Activated CD4-positive, CD25-positive, alpha-beta regulatory T cell treated with anti-CD3 and anti-CD28 coated beads, Interleukin-2, amount 50 U/mL, for 16 hours (primary cell): ENCODE measurements around the gene PRLH.

Experiments used
- DNase-seq: peaks from one replicate; pipeline ENCODE4 v3.0.0-alpha.2; 2020; ENCODE audit warnings: low read depth, low spot score

Gene PRLH

DNA sequence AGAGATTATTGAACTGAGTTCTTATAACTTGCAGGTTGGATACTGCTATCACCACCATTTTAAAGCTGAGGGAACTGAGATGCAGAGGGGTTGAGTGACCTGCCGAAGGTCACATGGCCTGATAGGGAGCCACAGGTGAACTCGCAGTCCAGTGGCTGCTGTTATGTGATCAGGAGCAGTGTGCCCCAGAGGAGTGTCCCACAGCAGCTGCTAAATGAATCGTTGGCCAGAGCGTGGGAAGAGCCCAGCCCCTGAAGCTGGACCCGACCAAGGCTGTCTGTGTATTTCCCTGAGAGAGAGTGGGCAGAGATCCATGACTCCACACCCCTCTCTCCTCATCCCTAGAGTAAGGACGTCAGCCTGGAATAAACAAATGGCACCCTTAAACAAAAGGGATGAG, 26.7 kb upstream of the PRLH start:
- no peak for DNase-seq

- no peak for DNase-seq
These were observed 26.1 kb upstream of the PRLH start for GRCh38 chr2:237540223-237540775.

DNA sequence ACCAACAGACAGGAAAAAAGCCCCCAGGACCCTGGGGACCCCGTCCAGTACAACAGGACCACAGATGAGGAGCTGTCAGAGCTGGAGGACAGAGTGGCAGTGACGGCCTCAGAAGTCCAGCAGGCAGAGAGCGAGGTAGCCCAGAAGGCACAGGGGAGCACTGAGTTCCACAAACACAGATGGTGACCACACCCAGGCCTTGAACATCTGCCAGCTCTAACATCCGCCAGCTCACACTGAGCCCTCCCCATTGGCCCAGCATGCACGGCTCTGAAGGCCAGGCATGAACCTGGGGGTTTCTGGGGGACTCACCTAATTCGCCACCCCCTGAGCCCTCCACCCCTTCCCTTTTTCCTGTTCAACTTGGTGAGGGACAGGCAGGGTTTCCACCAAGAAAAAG, 25.6 kb upstream of the PRLH start:
- no peak for DNase-seq

GRCh38 chr2:237541243-237541642, 25.1 kb upstream of the PRLH start:
- DNase-seq, result no peak

- no peak for DNase-seq
These were observed 24.2 kb upstream of the PRLH start for GRCh38 chr2:237542001-237542704.

DNA sequence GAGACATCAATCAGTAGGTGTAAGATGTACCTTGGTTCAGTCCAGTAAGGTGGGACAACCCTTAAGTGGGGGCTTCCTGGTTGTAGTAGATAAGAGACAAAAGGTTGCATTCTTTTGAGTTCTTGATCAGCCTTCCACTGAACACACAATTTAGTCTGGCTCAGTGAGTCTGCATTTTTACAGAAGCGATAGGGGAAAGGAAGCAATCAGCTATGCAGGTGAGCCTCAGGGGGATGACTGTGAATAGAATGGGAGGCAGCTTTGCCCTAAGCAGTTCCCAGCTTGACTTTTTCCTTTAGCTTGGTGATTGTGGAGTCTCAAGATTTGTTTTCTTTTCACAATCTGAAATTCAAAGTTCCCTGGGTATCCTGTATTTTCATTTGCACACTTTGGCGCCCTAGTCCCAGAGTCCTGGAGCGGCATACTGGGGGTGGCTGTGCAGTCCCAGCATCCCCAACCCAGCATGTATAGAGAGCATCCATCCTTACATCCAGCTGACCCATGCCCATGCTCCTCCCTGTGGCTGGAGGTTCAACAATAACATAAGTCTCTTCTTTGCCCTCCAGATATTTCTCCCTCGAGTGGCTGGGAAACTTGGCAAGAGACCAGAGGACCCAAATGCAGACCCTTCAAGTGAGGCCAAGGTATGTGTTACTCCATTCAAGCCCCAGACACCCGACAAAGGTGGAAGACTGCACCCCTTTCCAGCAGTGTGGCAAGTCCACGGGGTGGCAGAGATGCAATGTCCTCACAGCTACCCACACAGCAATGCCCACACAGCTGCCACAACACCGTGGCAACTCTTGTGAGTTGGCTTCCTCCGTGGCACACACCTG, 20.1 kb upstream of the PRLH start:
- no peak for DNase-seq

GRCh38 chr2:237546876-237547395, 19.4 kb upstream of the PRLH start:
- DNase-seq, result no peak

- no peak for DNase-seq
These were observed 18.4 kb upstream of the PRLH start for GRCh38 chr2:237547841-237548416.

- no peak for DNase-seq
These were observed 17.2 kb upstream of the PRLH start for GRCh38 chr2:237549216-237549615.

DNA sequence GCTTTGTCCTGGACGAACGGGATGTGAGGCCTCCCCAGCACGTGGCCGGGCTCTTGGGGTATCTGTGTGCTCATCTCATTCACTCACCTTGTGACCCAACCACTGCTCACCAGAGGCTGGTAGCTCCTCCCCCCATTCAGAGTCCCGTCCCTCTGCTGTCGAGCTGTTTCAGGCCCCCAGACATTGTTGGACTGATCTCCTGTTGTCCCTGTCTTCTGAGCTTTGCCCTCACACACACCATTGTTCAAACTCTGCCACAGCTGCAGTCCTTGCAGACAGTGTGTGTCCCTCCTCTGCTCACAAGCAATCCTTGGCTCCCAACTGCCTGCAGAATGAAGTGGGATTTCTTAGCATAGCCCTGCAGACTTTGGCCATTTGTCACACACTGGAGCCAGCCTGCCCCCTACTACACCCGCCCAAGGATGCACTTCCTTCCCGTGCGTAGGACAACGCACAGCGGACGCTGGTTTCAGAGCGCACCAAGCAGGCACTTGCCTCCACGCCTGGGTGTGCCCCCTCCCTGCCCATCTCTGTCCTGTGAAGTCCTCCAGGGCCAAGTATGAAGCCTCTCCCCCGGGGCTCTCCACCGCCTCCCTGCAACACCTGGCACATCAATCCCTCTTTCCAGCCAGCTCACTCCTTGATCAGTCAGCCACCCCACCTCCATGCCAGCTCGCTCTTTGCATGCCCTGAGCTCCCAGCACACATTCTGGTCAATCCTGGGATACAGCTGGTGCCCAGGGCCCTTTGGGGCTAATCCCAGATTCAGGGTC, 16.5 kb upstream of the PRLH start:
- no peak for DNase-seq

DNA sequence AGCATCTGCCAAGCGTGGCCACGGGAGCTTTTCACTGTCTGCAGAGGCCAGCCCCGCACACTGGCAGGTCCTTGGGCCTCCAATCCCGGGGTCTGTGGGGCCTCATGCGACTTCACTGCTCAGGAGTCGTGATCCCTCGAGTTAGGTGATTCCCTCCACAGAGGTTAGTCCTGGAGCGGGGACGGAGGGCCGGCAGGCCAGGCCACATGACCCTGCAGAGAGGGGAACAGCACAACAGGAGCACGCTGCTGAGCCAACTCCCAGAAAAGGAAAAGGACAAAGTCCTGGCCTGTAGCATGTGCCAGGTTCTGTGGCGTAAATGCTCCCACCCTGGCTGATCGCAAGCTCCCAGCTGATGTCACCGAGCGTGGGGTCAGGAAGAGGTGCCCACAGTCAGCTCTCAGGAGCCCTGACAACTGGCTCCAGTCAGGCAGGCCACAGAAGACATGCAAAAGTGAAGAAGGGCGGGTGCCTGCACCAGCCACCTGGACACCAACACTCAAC, 15.3 kb upstream of the PRLH start:
- no peak for DNase-seq

GRCh38 chr2:237552908-237553307, 13.5 kb upstream of the PRLH start:
- DNase-seq, result no peak

- no peak for DNase-seq
These were observed 12.4 kb upstream of the PRLH start for GRCh38 chr2:237553948-237554347.

- DNase-seq, result no peak
These were observed 10.8 kb upstream of the PRLH start for GRCh38 chr2:237555560-237555959.

DNA sequence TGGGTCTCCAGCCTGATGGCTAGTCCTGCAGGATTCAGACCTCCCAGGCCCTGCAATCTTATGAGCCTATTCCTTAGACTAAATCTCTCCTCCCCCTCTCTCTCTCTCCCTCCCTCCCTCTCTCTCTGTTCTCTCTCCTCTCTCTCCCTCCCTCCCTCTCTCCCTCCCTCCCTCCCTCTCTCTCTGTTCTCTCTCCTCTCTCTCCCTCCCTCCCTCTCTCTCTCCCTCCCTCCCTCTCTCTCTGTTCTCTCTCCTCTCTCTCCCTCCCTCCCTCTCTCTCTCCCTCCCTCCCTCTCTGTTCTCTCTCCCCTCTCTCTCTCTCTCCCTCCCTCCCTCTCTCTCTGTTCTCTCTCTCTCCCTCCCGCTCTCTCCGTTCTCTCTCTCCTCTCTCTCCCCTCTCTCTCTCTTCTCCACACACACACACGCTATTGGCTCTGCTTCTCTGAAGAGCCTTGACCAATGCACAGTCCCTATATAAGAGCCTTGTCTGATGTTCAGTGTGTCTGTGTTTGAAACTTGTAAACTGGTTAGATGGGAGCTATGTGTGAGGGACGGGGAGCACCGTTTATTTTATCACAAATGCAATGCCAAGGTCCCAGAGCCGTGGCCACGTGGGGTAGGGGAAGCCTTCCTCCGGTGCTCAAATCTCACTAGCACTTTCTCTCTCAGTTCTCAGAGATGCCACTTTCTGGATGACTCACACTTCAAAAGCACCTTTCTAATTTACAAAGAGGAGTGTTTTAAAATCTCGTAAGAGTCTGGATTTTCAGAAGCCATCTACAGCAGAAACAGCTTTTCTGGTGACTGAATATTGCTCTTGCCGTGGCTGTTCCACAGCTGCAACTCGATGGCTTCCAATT, 9.4 kb upstream of the PRLH start:
- DNase-seq, result no peak

- no peak for DNase-seq
These were observed 8.8 kb upstream of the PRLH start for GRCh38 chr2:237557633-237558015.

DNA sequence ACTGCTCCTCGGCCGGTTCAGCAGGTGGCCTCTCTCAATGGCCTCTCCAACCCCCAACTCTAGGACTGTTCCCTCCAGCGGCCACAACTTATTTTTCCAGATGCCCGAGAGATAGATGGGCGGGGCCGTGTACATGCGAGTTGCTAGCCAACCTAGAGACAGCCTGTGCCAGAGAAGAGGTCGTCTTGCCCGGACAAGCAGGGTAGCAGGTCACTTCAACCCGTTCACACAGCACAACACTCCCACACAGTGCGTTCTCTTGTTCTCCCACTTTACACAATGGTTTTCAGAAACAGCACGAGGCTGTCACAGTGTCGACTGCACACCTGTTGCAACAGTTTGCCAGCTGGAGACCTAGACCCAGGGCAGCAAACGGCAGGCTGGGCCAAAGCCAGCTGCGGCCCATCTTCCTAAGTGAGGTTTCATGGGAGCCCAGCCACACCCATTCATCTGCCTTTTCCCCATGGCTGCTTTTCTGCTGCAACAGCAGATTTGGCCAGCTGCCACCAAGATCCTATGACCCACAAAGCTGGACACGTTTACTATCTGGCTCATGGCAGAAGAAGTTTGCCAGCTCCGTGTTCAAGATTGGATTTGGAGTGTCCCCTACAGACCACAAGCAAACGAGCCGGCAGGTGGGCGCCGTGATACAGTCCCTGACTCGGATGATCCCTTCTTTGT, 7.3 kb upstream of the PRLH start:
- no peak for DNase-seq

DNA sequence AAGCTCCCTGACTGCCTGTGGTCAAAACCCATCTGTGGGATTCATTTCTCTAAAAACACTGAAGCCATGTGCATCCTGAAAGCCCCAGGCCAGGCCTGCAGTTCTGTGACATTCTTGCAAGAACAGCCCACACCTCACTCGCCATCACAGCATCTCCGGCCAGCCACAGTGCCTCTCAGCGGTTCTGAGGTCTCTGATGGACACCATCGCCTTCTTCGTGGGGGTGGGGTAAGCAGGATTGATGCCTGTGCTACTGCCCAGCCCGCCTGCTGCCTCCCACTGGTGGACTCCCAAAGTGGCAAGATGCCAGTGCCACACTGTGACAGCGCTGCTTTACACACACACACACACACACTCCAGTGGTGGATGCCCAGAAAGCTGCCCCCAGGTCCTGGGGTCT, 5.2 kb upstream of the PRLH start:
- DNase-seq, result no peak

DNA sequence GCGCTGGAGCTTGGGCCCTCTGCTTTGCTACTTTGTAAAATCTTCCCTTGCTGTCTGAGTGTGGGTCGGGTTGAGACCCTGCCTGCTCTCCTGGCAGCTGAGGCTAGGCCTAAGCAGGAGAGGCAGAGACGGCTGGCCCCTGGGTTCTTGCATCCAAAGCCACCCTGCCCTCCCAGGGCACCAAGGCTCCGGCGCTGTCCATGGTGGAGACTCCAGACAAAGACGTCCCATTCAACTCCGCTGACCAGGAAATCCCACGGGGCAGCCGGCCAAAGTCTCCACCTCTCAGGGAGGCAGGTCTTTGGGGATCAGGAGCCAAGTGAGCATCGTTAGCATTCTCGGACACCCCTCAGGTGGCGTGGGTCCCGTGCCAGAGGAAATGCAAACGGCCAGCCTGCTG, 2.6 kb upstream of the PRLH start:
- no peak for DNase-seq
